Naive thymus-derived CD8-positive, alpha-beta T cell (primary cell): ENCODE results near the gene UBE2O. TPM values are rescaled to one million over a fixed set of nuclear protein-coding genes. Genes with fewer than 3 reads are reported as not detected.

Experiments used
- ATAC-seq, 2 donors: fragments of 150-1000 bp; cut with Tn5 transposase in 1 of 2; sonication (Bioruptor Pico), chemical (Tn5 transposase) in 1 of 2; 1 replicate in 1 of 2; 2 replicates in 1 of 2; pipeline ENCODE4 v1.10.0; 2021; ENCODE audit warnings: mild to moderate bottlenecking in 2 of 2, moderate library complexity in 2 of 2
- POLR2A ChIA-PET: fragments of 350-600 bp; sonication (Branson Sonifier 250); formaldehyde crosslinking; loops from one replicate; lab custom pipeline; 2021; ENCODE audit warnings: antibody characterized with exemption; lab: Charles Lee
- DNase-seq, 10 donors: peaks; one replicate each; pipeline versions ENCODE4 v3.0.0 to v3.0.0-alpha.2; 2020 to 2022
- H3K27ac Mint-ChIP-seq, 10 donors: one replicate each; pipeline ENCODE4 v1.8.0; 2020 to 2022; ENCODE audit warnings: mild to moderate bottlenecking in 10 of 10, mixed read lengths in 10 of 10, moderate library complexity in 4 of 10, inconsistent platforms in 1 of 10
- H3K27me3 Mint-ChIP-seq, 5 donors: one replicate each; pipeline ENCODE4 v1.8.0; 2021 to 2022; ENCODE audit warnings: mixed read lengths in 5 of 5
- H3K36me3 Mint-ChIP-seq, 3 donors: one replicate each; pipeline ENCODE4 v1.8.0; 2020 to 2022; ENCODE audit warnings: mixed read lengths in 3 of 3, mild to moderate bottlenecking in 2 of 3, inconsistent platforms in 1 of 3
- H3K4me1 Mint-ChIP-seq, 4 donors: one replicate each; pipeline ENCODE4 v1.8.0; 2021 to 2022; ENCODE audit warnings: mixed read lengths in 4 of 4
- H3K4me3 Mint-ChIP-seq, 10 donors: one replicate each; pipeline ENCODE4 v1.8.0; 2020 to 2022; ENCODE audit warnings: mild to moderate bottlenecking in 10 of 10, mixed read lengths in 10 of 10, moderate library complexity in 6 of 10, inconsistent platforms in 1 of 10
- H3K9me3 Mint-ChIP-seq, 9 donors: one replicate each; pipeline ENCODE4 v1.8.0; 2020 to 2022; ENCODE audit warnings: mixed read lengths in 9 of 9, mild to moderate bottlenecking in 3 of 9, inconsistent platforms in 1 of 9, moderate library complexity in 1 of 9
- polyA plus RNA-seq, 3 donors: library from polyadenylated mRNA; unstranded; fragments of 300-500 nt; fragmentation: Illumina TruSeq; gene quantifications; one replicate each; pipeline ENCODE4 v1.2.3, GENCODE V29; 2021
- total RNA-seq, 8 experiments: library from RNA in 2 of 8; stranded (reverse) in 2 of 8; gene quantifications; one replicate each; pipeline ENCODE4 v1.2.3 and lab custom pipeline; 2021 to 2026

The UBE2O gene
- total and polyA plus RNA-seq, 5 experiments from 2014 or later: 8.8 to 50.4 (median 14.4) TPM

- peaks cover 0 to 1% (median 0%) of the 10 kb centered on the region in 4 donors for H3K4me1 Mint-ChIP-seq
- DNase-seq: no peak
- POLR2A ChIA-PET: interaction anchor here (1.1 to 1.3 kb wide), 2 partner anchors 48 to 55 kb away, joined by 4 read pairs; no protein-coding TSS in a partner anchor
- H3K4me3 Mint-ChIP-seq: no peak overlapping the region
- no peaks in the 10 kb centered on the region for H3K9me3 Mint-ChIP-seq
- no peak overlapping the region for H3K27ac Mint-ChIP-seq
- peaks cover 0 to 1% (median 0%) of the 10 kb centered on the region in 5 donors for H3K27me3 Mint-ChIP-seq
- no peaks in the 10 kb centered on the region for H3K36me3 Mint-ChIP-seq
- ATAC-seq: no peak
These were observed 6.7 kb upstream of the UBE2O start for GRCh38 chr17:76459674-76460073.

GRCh38 chr17:76458580-76459490 lies 5.9 kb upstream of the UBE2O start:
- H3K4me3 Mint-ChIP-seq: no peak overlapping the region
- H3K36me3 Mint-ChIP-seq: no peaks in the 10 kb centered on the region
- H3K9me3 Mint-ChIP-seq: no peaks in the 10 kb centered on the region
- peaks cover 0 to 1% (median 0%) of the 10 kb centered on the region in 4 donors for H3K4me1 Mint-ChIP-seq
- POLR2A ChIA-PET: interaction anchor here (1.1 to 1.3 kb wide), 2 partner anchors 49 to 56 kb away, joined by 4 read pairs; no protein-coding TSS in a partner anchor
- ATAC-seq (peak in 1 of 2 donors; percentile 30), DNase-seq (no peak)
- peak overlapping the region in 1 of 10 donors; percentile 65 for H3K27ac Mint-ChIP-seq
- peaks cover 0 to 1% (median 0%) of the 10 kb centered on the region in 5 donors for H3K27me3 Mint-ChIP-seq

- ATAC-seq (no peak), DNase-seq (no peak)
- Mint-ChIP-seq H3K27me3 (no peaks in the 10 kb centered on the region), H3K4me3 (peak overlapping the region; percentile 65 to 86 (median 82)), H3K9me3 (no peaks in the 10 kb centered on the region), H3K4me1 (peaks cover 12 to 38% (median 37%) of the 10 kb centered on the region in 4 donors), H3K27ac (peak overlapping the region; percentile 77 to 98 (median 96)), H3K36me3 (no peaks in the 10 kb centered on the region)
- POLR2A ChIA-PET: interaction anchor here (0.5 to 3.3 kb wide), 11 partner anchors 9 to 552 kb away, joined by 3 to 19 read pairs (median 4); partner anchors contain the start of gene RHBDF2
These were observed 435 bp upstream of the UBE2O start for GRCh38 chr17:76453431-76453743.

GRCh38 chr17:76452127-76452659 lies 759 bp downstream of the UBE2O start:
- Mint-ChIP-seq H3K4me3 (peak overlapping the region; percentile 65 to 92 (median 86)), H3K27me3 (no peaks in the 10 kb centered on the region), H3K36me3 (peaks cover 0 to 3% (median 0%) of the 10 kb centered on the region in 3 donors), H3K27ac (peak overlapping the region in 9 of 10 donors; percentile 37 to 93 (median 84)), H3K9me3 (no peaks in the 10 kb centered on the region), H3K4me1 (peaks cover 19 to 50% (median 48%) of the 10 kb centered on the region in 4 donors)
- POLR2A ChIA-PET: interaction anchor here (0.7 to 3.3 kb wide), 7 partner anchors 38 to 511 kb away, joined by 3 to 19 read pairs (median 3); partner anchors contain the start of gene RHBDF2
- ATAC-seq (peak; percentile 8 to 29), DNase-seq (peak in 3 of 10 donors; percentile 9 to 22 (median 10))

GRCh38 chr17:76451506-76451905 lies 1.4 kb downstream of the UBE2O start:
- peak overlapping the region; percentile 65 to 92 (median 86) for H3K4me3 Mint-ChIP-seq
- H3K27ac Mint-ChIP-seq: peak overlapping the region in 7 of 10 donors; percentile 31 to 92 (median 66)

GRCh38 chr17:76449126-76449525 lies 3.8 kb downstream of the UBE2O start:
- Mint-ChIP-seq H3K27ac (peak overlapping the region in 2 of 10 donors; percentile 28 to 71), H3K4me1 (peaks cover 27 to 81% (median 77%) of the 10 kb centered on the region in 4 donors), H3K4me3 (peak overlapping the region in 1 of 10 donors; percentile 74), H3K36me3 (peaks cover 0 to 10% (median 0%) of the 10 kb centered on the region in 3 donors), H3K9me3 (no peaks in the 10 kb centered on the region), H3K27me3 (no peaks in the 10 kb centered on the region)
- ATAC-seq: no peak
- DNase-seq: no peak
- POLR2A ChIA-PET: interaction anchor here (1.0 kb wide), 1 partner anchor 14 kb away, joined by 4 read pairs; no protein-coding TSS in a partner anchor

More at GRCh38 chr17:76451506-76451905, 1.4 kb downstream of the UBE2O start:
- Mint-ChIP-seq H3K36me3 (peaks cover 0 to 3% (median 0%) of the 10 kb centered on the region in 3 donors), H3K27me3 (no peaks in the 10 kb centered on the region), H3K4me1 (peaks cover 22 to 57% (median 54%) of the 10 kb centered on the region in 4 donors), H3K9me3 (no peaks in the 10 kb centered on the region)
- POLR2A ChIA-PET: interaction anchor here (0.7 to 3.3 kb wide), 4 partner anchors 39 to 510 kb away, joined by 3 to 8 read pairs (median 3); no protein-coding TSS in a partner anchor
- ATAC-seq: no peak
- DNase-seq: no peak

GRCh38 chr17:76447931-76448652 lies 4.9 kb downstream of the UBE2O start:
- peaks cover 0 to 10% (median 0%) of the 10 kb centered on the region in 3 donors for H3K36me3 Mint-ChIP-seq
- no peaks in the 10 kb centered on the region for H3K9me3 Mint-ChIP-seq
- ATAC-seq (no peak), DNase-seq (no peak)
- peak overlapping the region in 3 of 10 donors; percentile 7 to 46 (median 11) for H3K27ac Mint-ChIP-seq
- peaks cover 31 to 84% (median 82%) of the 10 kb centered on the region in 4 donors for H3K4me1 Mint-ChIP-seq
- no peaks in the 10 kb centered on the region for H3K27me3 Mint-ChIP-seq
- peak overlapping the region in 2 of 10 donors; percentile 7 to 24 for H3K4me3 Mint-ChIP-seq
- POLR2A ChIA-PET: no interaction called here

GRCh38 chr17:76446449-76447231 lies 6.3 kb downstream of the UBE2O start:
- H3K4me1 Mint-ChIP-seq: peaks cover 39 to 90% (median 86%) of the 10 kb centered on the region in 4 donors
- POLR2A ChIA-PET: no interaction called here
- H3K27me3 Mint-ChIP-seq: no peaks in the 10 kb centered on the region
- peaks cover 0 to 15% (median 0%) of the 10 kb centered on the region in 3 donors for H3K36me3 Mint-ChIP-seq
- H3K9me3 Mint-ChIP-seq: no peaks in the 10 kb centered on the region
- DNase-seq (no peak), ATAC-seq (no peak)
- peak overlapping the region in 1 of 10 donors; percentile 2 for H3K27ac Mint-ChIP-seq
- H3K4me3 Mint-ChIP-seq: peak overlapping the region in 1 of 10 donors; percentile 14

GRCh38 chr17:76445697-76446448 lies 7.1 kb downstream of the UBE2O start:
- ATAC-seq: no peak
- Mint-ChIP-seq H3K4me3 (peak overlapping the region in 2 of 10 donors; percentile 14 to 15), H3K27me3 (no peaks in the 10 kb centered on the region), H3K27ac (peak overlapping the region in 2 of 10 donors; percentile 2 to 64), H3K36me3 (peaks cover 0 to 15% (median 0%) of the 10 kb centered on the region in 3 donors), H3K9me3 (no peaks in the 10 kb centered on the region), H3K4me1 (peaks cover 39 to 90% (median 86%) of the 10 kb centered on the region in 4 donors)
- no peak for DNase-seq
- POLR2A ChIA-PET: no interaction called here

GRCh38 chr17:76444518-76445311 lies 8.2 kb downstream of the UBE2O start:
- Mint-ChIP-seq H3K4me3 (peak overlapping the region in 1 of 10 donors; percentile 7), H3K4me1 (peaks cover 38 to 90% (median 87%) of the 10 kb centered on the region in 4 donors), H3K9me3 (no peaks in the 10 kb centered on the region), H3K36me3 (peaks cover 0 to 15% (median 0%) of the 10 kb centered on the region in 3 donors), H3K27ac (peak overlapping the region in 4 of 10 donors; percentile 2 to 49 (median 30)), H3K27me3 (no peaks in the 10 kb centered on the region)
- POLR2A ChIA-PET: interaction anchor here (0.6 kb wide), 1 partner anchor 1672 kb away, joined by 7 read pairs; no protein-coding TSS in a partner anchor
- ATAC-seq (no peak), DNase-seq (no peak)
